Hepatocyte (in vitro differentiated cells): ENCODE results near the gene PRELID3B. TPM values are rescaled to one million over a fixed set of nuclear protein-coding genes. Genes with fewer than 3 reads are reported as not detected.

Experiments used
- DNase-seq: peaks from one replicate; pipeline ENCODE4 v3.0.0-alpha.2; 2016; ENCODE audit warnings: low spot score
- H2AFZ ChIP-seq: fragments of 200-600 bp; sonication (generic); 2 replicates; pipeline ENCODE4 v1.6.0; 2016; ENCODE audit warnings: antibody characterized with exemption, mild to moderate bottlenecking
- H3K27ac ChIP-seq: fragments of 200-600 bp; sonication (generic); 2 replicates; pipeline ENCODE4 v1.5.1; 2016; ENCODE audit warnings: mild to moderate bottlenecking
- H3K27me3 ChIP-seq: fragments of 200-600 bp; sonication (generic); 2 replicates; pipeline ENCODE4 v1.6.1; 2016
- H3K36me3 ChIP-seq: fragments of 200-600 bp; sonication (generic); replicated peaks from 2 replicates; pipeline ENCODE4 v1.5.1; 2016; ENCODE audit warnings: low read depth; ENCODE audit not compliant: insufficient read depth
- H3K4me1 ChIP-seq: fragments of 200-600 bp; sonication (generic); 2 replicates; pipeline ENCODE4 v1.5.1; 2016; ENCODE audit warnings: mild to moderate bottlenecking, moderate library complexity; ENCODE audit not compliant: insufficient read depth
- H3K4me2 ChIP-seq: fragments of 200-600 bp; sonication (generic); 2 replicates; pipeline ENCODE4 v1.6.0; 2016
- H3K4me3 ChIP-seq: fragments of 200-600 bp; sonication (generic); 2 replicates; pipeline ENCODE4 v1.5.1; 2016; ENCODE audit warnings: mild to moderate bottlenecking
- H3K79me2 ChIP-seq: fragments of 200-600 bp; sonication (generic); 2 replicates; pipeline ENCODE4 v1.6.0; 2017; ENCODE audit warnings: mild to moderate bottlenecking
- H3K9me2 ChIP-seq: fragments of 200-600 bp; sonication (generic); replicated peaks from 2 replicates; pipeline ENCODE4 v1.6.0; 2017; ENCODE audit warnings: mild to moderate bottlenecking; ENCODE audit not compliant: insufficient read depth
- H3K9me3 ChIP-seq: fragments of 200-600 bp; sonication (generic); 2 replicates; pipeline ENCODE4 v1.5.1; 2016; ENCODE audit warnings: low read depth, mild to moderate bottlenecking
- H4K20me1 ChIP-seq: fragments of 200-600 bp; sonication (generic); 2 replicates; pipeline ENCODE4 v1.6.0; 2016; ENCODE audit warnings: mild to moderate bottlenecking; ENCODE audit not compliant: insufficient read depth, poor library complexity, severe bottlenecking
- EZH2 ChIP-seq: fragments of 200-600 bp; sonication (generic); IDR thresholded peaks from 2 replicates; pipeline ENCODE4 v1.6.1; 2016; ENCODE audit warnings: antibody characterized with exemption, mild to moderate bottlenecking, borderline replicate concordance
- EZH2phosphoT487 ChIP-seq: fragments of 200-600 bp; sonication (generic); IDR thresholded peaks from one replicate; pipeline ENCODE4 v1.6.1; 2018; ENCODE audit warnings: antibody characterized with exemption, mild to moderate bottlenecking, low read depth, moderate library complexity; ENCODE audit not compliant: unreplicated experiment, severe bottlenecking
- WGBS: methylation state at CpG from one replicate; pipeline ENCODE4 v1.1.6; 2016; ENCODE audit warnings: low lambda C conversion rate; ENCODE audit errors: missing lambda C conversion rate; 5-methylcytosine and 5-hydroxymethylcytosine counted together
- polyA plus RNA-seq: library from polyadenylated mRNA; unstranded; fragments of >200 nt; fragmentation: Nextera tagmentation; extraction: Ambion mirVana; gene quantifications from 2 replicates; pipeline ENCODE4 v1.2.1, GENCODE V29; 2016
- total RNA-seq: library from RNA; depleted of rRNA; stranded (reverse); fragments of >200 nt; gene quantifications from 2 replicates; pipeline ENCODE4 v1.2.3, GENCODE V29; 2014
- TF ChIP-seq, protein P1 (sequence below): fragments of 200-600 bp; sonication (generic); IDR thresholded peaks from 2 replicates; pipeline ENCODE4 v1.5.1; 2016; ENCODE audit warnings: antibody characterized with exemption, mild to moderate bottlenecking; ENCODE audit not compliant: poor library complexity

PRELID3B gene
- total and polyA plus RNA-seq, 2 experiments from 2014 or later, result 38.2 to 75.7 TPM

DNA sequence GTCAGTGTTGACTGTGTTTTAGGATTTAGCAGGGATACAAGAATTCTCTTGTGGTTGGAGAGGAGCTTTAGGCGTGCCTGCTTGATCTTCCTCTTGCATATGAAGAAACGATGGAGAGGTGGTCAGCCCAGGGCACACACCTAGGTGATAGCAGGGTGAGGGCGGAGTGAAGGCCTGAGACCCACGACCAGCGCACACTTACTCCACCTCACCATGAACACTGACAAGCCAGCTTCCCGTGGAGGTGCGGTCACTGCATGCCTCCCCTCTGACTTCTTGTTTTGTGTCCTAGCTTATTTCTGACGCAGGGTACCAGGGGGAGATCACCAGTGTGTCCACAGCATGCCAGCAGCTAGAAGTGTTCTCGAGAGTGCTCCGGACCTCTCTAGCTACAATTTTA lies 53.4 kb downstream of the PRELID3B start:
- WGBS, result 92% methylated on average over 10 of the region's 10 CpGs
- Histone ChIP-seq H3K9me3 (no peaks in the 10 kb centered on the region), H3K79me2 (peaks cover 29% of the 10 kb centered on the region), H3K4me2 (no peak overlapping the region), H3K9me2 (no peaks in the 10 kb centered on the region), H3K27me3 (no peaks in the 10 kb centered on the region), H2AFZ (no peak overlapping the region), H4K20me1 (peaks cover 1% of the 10 kb centered on the region), H3K27ac (no peak overlapping the region), H3K36me3 (peaks cover 6% of the 10 kb centered on the region), H3K4me3 (no peak overlapping the region), H3K4me1 (peaks cover 2% of the 10 kb centered on the region)
- TF ChIP-seq EZH2, result no peak
- TF ChIP-seq, protein P1, sequence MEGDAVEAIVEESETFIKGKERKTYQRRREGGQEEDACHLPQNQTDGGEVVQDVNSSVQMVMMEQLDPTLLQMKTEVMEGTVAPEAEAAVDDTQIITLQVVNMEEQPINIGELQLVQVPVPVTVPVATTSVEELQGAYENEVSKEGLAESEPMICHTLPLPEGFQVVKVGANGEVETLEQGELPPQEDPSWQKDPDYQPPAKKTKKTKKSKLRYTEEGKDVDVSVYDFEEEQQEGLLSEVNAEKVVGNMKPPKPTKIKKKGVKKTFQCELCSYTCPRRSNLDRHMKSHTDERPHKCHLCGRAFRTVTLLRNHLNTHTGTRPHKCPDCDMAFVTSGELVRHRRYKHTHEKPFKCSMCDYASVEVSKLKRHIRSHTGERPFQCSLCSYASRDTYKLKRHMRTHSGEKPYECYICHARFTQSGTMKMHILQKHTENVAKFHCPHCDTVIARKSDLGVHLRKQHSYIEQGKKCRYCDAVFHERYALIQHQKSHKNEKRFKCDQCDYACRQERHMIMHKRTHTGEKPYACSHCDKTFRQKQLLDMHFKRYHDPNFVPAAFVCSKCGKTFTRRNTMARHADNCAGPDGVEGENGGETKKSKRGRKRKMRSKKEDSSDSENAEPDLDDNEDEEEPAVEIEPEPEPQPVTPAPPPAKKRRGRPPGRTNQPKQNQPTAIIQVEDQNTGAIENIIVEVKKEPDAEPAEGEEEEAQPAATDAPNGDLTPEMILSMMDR, result no peak
- TF ChIP-seq EZH2phosphoT487, result no peak
- no peak for DNase-seq

DNA sequence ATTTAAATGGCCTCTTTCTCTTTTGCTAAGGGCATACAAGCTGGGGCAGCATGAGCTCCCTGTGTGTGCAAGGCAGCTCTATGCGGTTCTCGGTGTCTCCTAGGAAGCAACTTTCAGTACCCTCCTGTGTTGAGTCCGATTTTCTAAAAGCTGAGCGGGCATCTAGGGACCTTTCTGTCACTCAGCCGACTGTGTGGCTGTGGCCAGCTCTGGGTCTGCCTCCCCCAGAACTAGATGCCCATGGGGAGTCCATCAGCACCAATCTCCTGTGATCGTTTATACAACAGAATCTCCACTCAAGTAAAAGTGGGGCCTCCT lies 54.1 kb downstream of the PRELID3B start:
- H3K36me3 ChIP-seq, result peaks cover 6% of the 10 kb centered on the region
- 97% methylated on average over 6 of the region's 6 CpGs for WGBS

DNA sequence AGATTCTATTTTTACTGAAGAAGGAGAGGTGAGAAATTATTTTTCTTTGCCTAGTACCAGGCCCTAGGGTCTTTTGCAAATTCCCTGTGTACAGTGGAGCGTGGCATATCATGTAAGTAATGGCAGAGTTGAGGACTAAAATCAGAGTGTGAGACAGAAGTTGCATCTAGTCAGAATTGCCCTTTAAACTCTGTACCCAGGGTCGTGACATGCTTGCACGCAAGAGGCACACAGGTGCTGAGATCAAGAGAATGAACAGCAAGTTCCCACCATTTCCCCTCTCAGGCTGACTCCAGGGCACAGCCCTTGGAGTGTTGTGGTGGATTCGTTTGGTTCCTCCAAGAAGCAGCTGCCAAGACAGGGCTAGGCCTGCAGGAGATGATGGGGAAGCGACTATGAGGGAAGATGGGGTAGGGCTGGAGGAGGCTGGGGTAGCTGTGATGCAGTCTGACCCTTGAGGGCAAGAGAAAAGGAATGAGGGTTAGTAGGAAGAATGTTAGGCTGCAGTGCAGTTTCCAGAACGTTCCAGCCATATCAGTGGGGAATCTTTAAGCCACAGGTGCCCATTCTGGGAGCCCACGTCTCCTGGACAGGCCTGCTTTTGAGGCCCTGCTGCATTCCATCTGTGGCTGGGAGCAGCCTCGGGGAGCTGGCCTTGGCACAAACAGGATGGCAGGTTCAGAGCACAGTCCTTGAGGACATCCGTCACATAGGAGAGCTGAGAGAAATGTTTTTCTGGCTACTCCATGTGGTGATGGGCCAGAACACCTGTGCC lies 54.6 kb downstream of the PRELID3B start:
- H2AFZ ChIP-seq, result no peak overlapping the region
- H4K20me1 ChIP-seq, result peaks cover 8% of the 10 kb centered on the region
- no peak for DNase-seq
- H3K4me1 ChIP-seq, result peaks cover 9% of the 10 kb centered on the region
- 93% methylated on average over 9 of the region's 9 CpGs for WGBS
- no peaks in the 10 kb centered on the region for H3K27me3 ChIP-seq
- H3K9me2 ChIP-seq, result no peaks in the 10 kb centered on the region
- peaks cover 41% of the 10 kb centered on the region for H3K79me2 ChIP-seq
- H3K36me3 ChIP-seq, result peaks cover 6% of the 10 kb centered on the region
- TF ChIP-seq EZH2 (no peak), EZH2phosphoT487 (no peak)
- no peak overlapping the region for H3K4me2 ChIP-seq
- H3K9me3 ChIP-seq, result no peaks in the 10 kb centered on the region
- H3K4me3 ChIP-seq, result no peak overlapping the region
- H3K27ac ChIP-seq, result no peak overlapping the region

More for the DNA sequence above, 54.1 kb downstream of the PRELID3B start:
- H3K27me3 ChIP-seq, result no peaks in the 10 kb centered on the region
- H4K20me1 ChIP-seq, result peaks cover 6% of the 10 kb centered on the region
- H3K4me1 ChIP-seq, result peaks cover 9% of the 10 kb centered on the region
- no peaks in the 10 kb centered on the region for H3K9me2 ChIP-seq
- H3K4me3 ChIP-seq, result no peak overlapping the region
- H3K79me2 ChIP-seq, result peaks cover 35% of the 10 kb centered on the region
- TF ChIP-seq EZH2phosphoT487 (no peak), EZH2 (no peak)
- TF ChIP-seq, protein P1, result no peak
- H3K4me2 ChIP-seq, result no peak overlapping the region
- H2AFZ ChIP-seq, result no peak overlapping the region
- H3K27ac ChIP-seq, result no peak overlapping the region
- no peak for DNase-seq
- H3K9me3 ChIP-seq, result no peaks in the 10 kb centered on the region

DNA sequence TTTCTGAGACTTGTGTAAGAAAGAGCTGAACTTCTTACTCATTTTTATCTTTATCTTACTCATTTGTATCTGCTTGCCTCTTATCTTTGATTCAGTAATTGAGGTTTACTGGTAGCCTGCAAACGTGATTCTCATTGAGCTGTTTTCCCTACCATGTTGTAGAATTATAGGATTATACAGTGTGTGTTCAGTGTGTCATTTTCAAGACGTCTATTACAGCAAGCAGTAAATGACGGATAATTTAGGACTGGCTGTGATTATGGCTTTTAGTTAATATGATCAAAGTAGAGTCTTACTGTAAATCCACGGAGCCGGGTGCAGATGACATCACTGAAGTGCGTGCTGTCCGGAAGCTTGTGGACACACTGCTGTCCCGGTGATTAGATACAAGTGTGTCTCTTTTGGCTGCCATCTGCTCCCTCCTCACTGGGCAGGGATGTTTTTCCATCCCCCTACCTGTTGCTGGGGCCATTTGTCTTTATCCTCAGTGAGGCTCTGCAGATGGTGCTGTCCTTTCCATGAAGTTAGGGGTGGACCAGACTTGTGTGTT lies 55.5 kb downstream of the PRELID3B start:
- H3K79me2 ChIP-seq, result peaks cover 50% of the 10 kb centered on the region
- no peaks in the 10 kb centered on the region for H3K9me2 ChIP-seq
- no peak overlapping the region for H3K4me3 ChIP-seq
- TF ChIP-seq EZH2phosphoT487 (no peak), EZH2 (no peak)
- TF ChIP-seq, protein P1, result no peak
- H4K20me1 ChIP-seq, result peaks cover 15% of the 10 kb centered on the region
- no peak for DNase-seq
- no peak overlapping the region for H3K4me2 ChIP-seq
- WGBS, result 83% methylated on average over 8 of the region's 8 CpGs
- H3K4me1 ChIP-seq, result peaks cover 14% of the 10 kb centered on the region
- peaks cover 6% of the 10 kb centered on the region for H3K36me3 ChIP-seq
- H3K27ac ChIP-seq, result no peak overlapping the region
- no peaks in the 10 kb centered on the region for H3K9me3 ChIP-seq
- H2AFZ ChIP-seq, result no peak overlapping the region
- no peaks in the 10 kb centered on the region for H3K27me3 ChIP-seq
